ENCODE results near the gene MYBBP1A.

- no peak for TF ChIP-seq POLR2A (IDR thresholded peaks at IDR 0.05; ENCODE audit: low read length)
- no peak for TF ChIP-seq GATA1 (IDR thresholded peaks at IDR 0.05; ENCODE audit: low read depth, low read length)
These were observed 46.1 kb upstream of the MYBBP1A start for GRCh38 chr17:4601326-4601725.

All from erythroblast (primary cell).